HCT116 (cell line): Measurements from ENCODE around the gene PLEKHA6.
A peak's percentile ranks its signal among the peaks of the same experiment; 100 is the strongest.

Experiments
- CEBPB ChIP-seq: IDR thresholded peaks from 2 replicates; pipeline ENCODE4 v1.6.1; 2012; ENCODE audit warnings: low read depth
- CTCF ChIP-seq, 3 experiments: fragments of 200-600 bp in 1 of 3; sonication (generic) in 1 of 3; IDR thresholded peaks in 2 of 3; conservative IDR thresholded peaks in 1 of 3; 2 replicates each; pipeline ENCODE4 v1.5.1; 2012 to 2017; ENCODE audit warnings: low read depth in 2 of 3, low read length in 2 of 3, antibody characterized with exemption in 1 of 3, borderline replicate concordance in 1 of 3, control low read depth in 1 of 3, mild to moderate bottlenecking in 1 of 3, mixed read lengths in 1 of 3, mixed run types in 1 of 3, moderate library complexity in 1 of 3; ENCODE audit not compliant: insufficient read depth in 1 of 3
- EGR1 ChIP-seq: IDR thresholded peaks from 2 replicates; pipeline ENCODE4 v1.6.1; 2012; ENCODE audit warnings: low read depth
- EZH2 ChIP-seq: fragments of 200-600 bp; sonication (generic); IDR thresholded peaks from 2 replicates; pipeline ENCODE4 v1.6.1; 2017; ENCODE audit warnings: antibody characterized with exemption, mixed run types
- FOSL1 ChIP-seq: IDR thresholded peaks from 2 replicates; pipeline ENCODE4 v1.6.1; 2012; ENCODE audit warnings: low read depth
- POLR2A ChIP-seq: IDR thresholded peaks from 2 replicates; pipeline ENCODE4 v1.7.0; 2011; ENCODE audit warnings: borderline replicate concordance; ENCODE audit not compliant: insufficient read depth, insufficient read length; ENCODE audit errors: extremely low read depth
- RAD21 ChIP-seq: IDR thresholded peaks from 2 replicates; pipeline ENCODE4 v1.6.1; 2012; ENCODE audit warnings: low read depth, mild to moderate bottlenecking
- ZBTB33 ChIP-seq: IDR thresholded peaks from 2 replicates; pipeline ENCODE4 v1.6.1; 2011; ENCODE audit warnings: mild to moderate bottlenecking, low read length, moderate library complexity; ENCODE audit not compliant: insufficient replicate concordance; ENCODE audit errors: extremely low read depth
- TF ChIP-seq, protein P1 (sequence below): IDR thresholded peaks from 2 replicates; pipeline ENCODE4 v1.6.1; 2012
- TF ChIP-seq, protein P2 (sequence below): IDR thresholded peaks from 2 replicates; pipeline ENCODE4 v1.6.1; 2012

GRCh38 chr1:204302769-204303168, 57.0 kb downstream of the PLEKHA6 start:
- TF ChIP-seq CTCF (IDR thresholded peaks at IDR 0.05 in 2 of 3, conservative IDR thresholded peaks at IDR 0.05 in 1 of 3; ENCODE audit: borderline replicate concordance in 1 of 3, insufficient read depth in 1 of 3, low read depth in 2 of 3, low read length in 2 of 3), result no peak
- TF ChIP-seq RAD21, result peak; percentile 44
- TF ChIP-seq POLR2A, result no peak
- no peak for TF ChIP-seq CEBPB
- TF ChIP-seq, protein P1, sequence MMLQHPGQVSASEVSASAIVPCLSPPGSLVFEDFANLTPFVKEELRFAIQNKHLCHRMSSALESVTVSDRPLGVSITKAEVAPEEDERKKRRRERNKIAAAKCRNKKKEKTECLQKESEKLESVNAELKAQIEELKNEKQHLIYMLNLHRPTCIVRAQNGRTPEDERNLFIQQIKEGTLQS, result no peak
- no peak for TF ChIP-seq FOSL1
- TF ChIP-seq ZBTB33, result no peak
- TF ChIP-seq EGR1, result no peak
- no peak for TF ChIP-seq EZH2
- TF ChIP-seq, protein P2, sequence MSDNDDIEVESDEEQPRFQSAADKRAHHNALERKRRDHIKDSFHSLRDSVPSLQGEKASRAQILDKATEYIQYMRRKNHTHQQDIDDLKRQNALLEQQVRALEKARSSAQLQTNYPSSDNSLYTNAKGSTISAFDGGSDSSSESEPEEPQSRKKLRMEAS, result no peak
